Activated CD4-positive, alpha-beta T cell treated with anti-CD3 and anti-CD28 coated beads, Interleukin-2, Interleukin-6, amounts not matched to agents 100 ng/mL and 50 ng/mL, durations not matched to agents 16 hours and 8 hours (primary cell): ENCODE data around the gene CDH4.

Source experiments
- DNase-seq: peaks from one replicate; pipeline ENCODE4 v3.0.0-alpha.2; 2020

The CDH4 gene

GRCh38 chr20:61803915-61804751, 552.1 kb downstream of the CDH4 start:
- no peak for DNase-seq

GRCh38 chr20:61804752-61805295, 552.8 kb downstream of the CDH4 start:
- no peak for DNase-seq

GRCh38 chr20:61805365-61805764, 553.3 kb downstream of the CDH4 start:
- DNase-seq: no peak

- DNase-seq: no peak
These were observed 553.7 kb downstream of the CDH4 start for GRCh38 chr20:61805781-61806180.

- no peak for DNase-seq
These were observed 554.3 kb downstream of the CDH4 start for GRCh38 chr20:61806314-61806713.

GRCh38 chr20:61806995-61807394, 554.9 kb downstream of the CDH4 start:
- no peak for DNase-seq

- DNase-seq: no peak
These were observed 555.6 kb downstream of the CDH4 start for GRCh38 chr20:61807471-61808160.

GRCh38 chr20:61808447-61808846, 556.4 kb downstream of the CDH4 start:
- DNase-seq: no peak

- DNase-seq: no peak
These were observed 557.1 kb downstream of the CDH4 start for GRCh38 chr20:61809006-61809770.

- DNase-seq: no peak
These were observed 558.1 kb downstream of the CDH4 start for GRCh38 chr20:61810066-61810737.

GRCh38 chr20:61810738-61811135, 558.7 kb downstream of the CDH4 start:
- DNase-seq: no peak

- DNase-seq: no peak
These were observed 559.1 kb downstream of the CDH4 start for GRCh38 chr20:61811166-61811565.

GRCh38 chr20:61812121-61812844, 560.2 kb downstream of the CDH4 start:
- DNase-seq: no peak

GRCh38 chr20:61812845-61813485, 560.9 kb downstream of the CDH4 start:
- no peak for DNase-seq

- no peak for DNase-seq
These were observed 561.7 kb downstream of the CDH4 start for GRCh38 chr20:61813791-61814190.

GRCh38 chr20:61814244-61814643, 562.2 kb downstream of the CDH4 start:
- DNase-seq: no peak

- DNase-seq: no peak
These were observed 562.7 kb downstream of the CDH4 start for GRCh38 chr20:61814726-61815125.

- DNase-seq: no peak
These were observed 563.1 kb downstream of the CDH4 start for GRCh38 chr20:61815176-61815575.

- DNase-seq: no peak
These were observed 563.6 kb downstream of the CDH4 start for GRCh38 chr20:61815678-61816077.

- no peak for DNase-seq
These were observed 564.8 kb downstream of the CDH4 start for GRCh38 chr20:61816606-61817460.
